Measurements from ENCODE around the gene LRRC41. TPM values are rescaled to one million over a fixed set of nuclear protein-coding genes. Genes with fewer than 3 reads are reported as not detected.
"Not testable (repeated sequence)": the region's sequence is repeated elsewhere in the genome, so short reads cannot be mapped to it uniquely, and the experiment has no call there.

The LRRC41 gene
- total RNA-seq, 1 donor from 2014 or later: 48.4 TPM

DNA sequence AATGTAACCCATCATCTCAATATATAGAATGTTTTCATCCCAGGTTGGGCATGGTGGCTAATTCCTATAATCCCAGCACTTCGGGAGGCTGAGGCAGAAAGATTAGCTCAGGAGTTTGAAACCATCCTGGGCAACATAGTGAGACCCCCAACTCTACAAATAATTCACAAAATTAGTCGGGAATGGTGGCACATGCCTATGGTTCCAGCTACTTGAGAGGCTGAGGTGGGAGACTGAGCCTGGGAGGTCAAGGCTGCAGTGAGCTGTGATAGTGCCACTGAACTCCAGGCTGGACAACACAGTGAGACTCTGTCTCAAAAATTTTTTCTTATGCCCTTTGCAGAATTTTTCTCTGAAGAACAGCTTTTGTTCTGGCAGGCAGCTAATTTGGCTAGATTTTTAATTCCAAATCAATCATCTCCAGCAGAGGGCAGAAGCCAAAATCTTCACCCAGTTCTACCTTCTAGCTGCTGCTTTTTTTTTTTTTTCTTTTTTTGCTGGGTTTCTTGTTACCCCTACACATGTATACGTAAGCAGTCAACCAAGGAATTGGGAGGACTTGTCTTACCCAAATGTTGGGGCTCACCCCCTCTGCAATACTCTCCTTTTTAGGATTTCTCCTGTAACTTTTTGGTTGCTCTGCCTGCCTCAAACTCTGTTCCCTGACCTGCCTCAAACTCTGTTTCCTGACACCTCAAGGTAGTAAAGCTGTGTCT lies 58.6 kb downstream of the LRRC41 start:
- no peak for DNase-seq

DNA sequence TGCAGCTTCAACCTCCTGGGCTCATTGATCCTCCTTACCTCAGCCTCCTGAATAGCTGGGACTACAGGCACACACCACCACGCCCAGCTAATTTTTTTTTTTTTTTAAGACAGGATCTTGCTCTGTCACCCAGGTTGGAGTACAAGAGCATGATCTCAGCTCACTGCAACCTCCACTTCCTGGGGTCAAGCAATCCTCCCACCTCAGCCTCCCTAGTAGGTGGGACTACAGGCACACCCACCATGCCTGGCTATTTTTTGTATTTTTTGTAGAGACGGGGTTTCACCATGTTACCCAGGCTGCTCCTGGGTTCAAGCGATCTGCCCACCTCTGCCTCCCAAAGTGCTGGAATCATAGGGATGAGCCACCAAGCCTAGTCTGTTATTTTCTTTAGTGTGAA lies 59.6 kb downstream of the LRRC41 start:
- not testable (repeated sequence) for DNase-seq

DNA sequence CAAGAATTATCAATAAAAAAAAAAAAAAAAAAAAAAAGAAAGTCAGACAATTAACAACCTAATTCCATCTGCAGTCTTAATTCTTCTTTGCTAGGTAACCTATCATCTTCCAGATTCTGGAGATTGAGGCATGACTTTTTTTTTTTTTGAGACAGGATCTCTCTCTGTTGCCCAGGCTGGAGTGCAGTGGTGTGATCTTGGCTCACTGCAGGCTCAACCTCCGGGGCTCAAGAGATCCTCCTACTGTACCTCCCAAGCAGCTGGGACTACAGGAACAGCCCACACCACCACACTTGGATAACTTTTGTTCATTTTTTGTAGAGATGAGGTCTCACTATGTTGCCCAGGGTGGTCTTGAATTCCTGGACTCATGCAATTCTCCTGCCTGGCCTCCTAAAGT lies 60.5 kb downstream of the LRRC41 start:
- no peak for DNase-seq

DNA sequence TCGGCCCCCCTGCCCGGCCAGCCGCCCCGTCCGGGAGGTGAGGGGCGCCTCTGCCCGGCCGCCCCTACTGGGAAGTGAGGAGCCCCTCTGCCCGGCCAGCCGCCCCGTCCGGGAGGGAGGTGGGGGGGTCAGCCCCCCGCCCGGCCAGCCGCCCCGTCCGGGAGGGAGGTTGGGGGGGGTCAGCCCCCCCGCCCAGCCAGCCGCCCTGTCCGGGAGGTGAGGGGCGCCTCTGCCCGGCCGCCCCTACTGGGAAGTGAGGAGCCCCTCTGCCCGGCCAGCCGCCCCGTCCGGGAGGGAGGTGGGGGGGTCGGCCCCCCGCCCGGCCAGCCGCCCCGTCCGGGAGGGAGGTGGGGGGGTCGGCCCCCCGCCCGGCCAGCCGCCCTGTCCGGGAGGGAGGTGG lies 61.7 kb downstream of the LRRC41 start:
- DNase-seq: not testable (repeated sequence)

DNA sequence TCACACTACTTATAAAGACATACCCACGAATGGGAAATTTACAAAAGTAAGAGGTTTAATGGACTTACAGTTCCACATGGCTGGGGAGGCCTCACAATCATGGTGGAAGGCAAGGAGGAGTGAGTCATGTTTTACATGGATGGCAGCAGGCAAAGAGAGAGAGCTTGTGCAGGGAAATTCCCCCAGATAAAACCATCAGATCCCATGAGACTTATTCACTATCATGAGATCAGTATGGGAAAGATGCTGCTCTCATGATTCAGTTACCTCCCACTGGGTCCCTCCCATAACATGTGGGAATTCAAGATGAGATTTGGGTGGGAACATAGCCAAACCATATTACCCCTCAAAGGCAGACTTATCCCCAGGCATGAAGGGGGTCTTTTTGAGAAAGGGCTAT lies 64.6 kb downstream of the LRRC41 start:
- DNase-seq: not testable (repeated sequence)

DNA sequence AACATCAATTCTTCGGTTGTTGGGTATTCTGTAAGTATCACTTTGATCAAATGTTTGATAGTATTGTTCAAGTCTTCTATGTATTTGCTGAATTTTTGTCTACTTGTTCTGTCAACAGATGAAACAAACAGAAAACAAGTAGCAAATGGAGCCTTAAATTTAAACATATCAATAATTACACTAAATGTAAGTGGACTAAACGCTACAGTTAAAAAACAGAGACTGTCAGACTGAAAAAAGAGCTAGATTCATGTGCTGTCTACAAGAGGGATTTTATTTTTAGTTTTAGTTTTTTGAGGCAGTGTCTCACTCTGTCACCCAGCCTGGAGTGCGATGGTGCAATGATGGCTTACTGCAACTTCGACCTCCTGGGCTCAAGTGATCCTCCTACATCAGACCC lies 66.5 kb downstream of the LRRC41 start:
- no peak for DNase-seq

DNA sequence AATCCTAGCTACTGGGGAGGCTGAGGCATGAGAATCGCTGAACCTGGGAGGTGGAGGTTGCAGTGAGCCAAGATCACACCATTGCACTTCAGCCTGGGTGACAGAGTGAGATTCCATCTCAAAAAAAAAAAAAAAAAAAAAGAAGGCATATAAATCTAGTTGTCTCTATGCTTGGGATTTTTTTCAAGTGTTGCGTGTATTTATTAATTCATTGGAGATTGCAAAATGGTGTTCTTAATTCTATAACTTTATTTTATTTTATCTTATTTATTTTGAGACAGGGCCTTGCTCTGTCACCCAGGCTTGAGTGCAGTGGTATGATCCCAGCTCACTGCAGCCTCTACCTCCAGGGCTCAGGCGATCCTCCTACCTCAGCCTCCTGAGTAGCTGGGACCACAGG lies 72.2 kb downstream of the LRRC41 start:
- not testable (repeated sequence) for DNase-seq

Other genes starting within 250 kb of the LRRC41 start
- gene PIK3R3, start 171.0 kb downstream of the LRRC41 start, total RNA-seq: 5.5 TPM
- gene TSPAN1, start 128.5 kb downstream of the LRRC41 start, total RNA-seq: 0.39 TPM
- gene P3R3URF, start 127.1 kb downstream of the LRRC41 start, total RNA-seq: not detected
- 20.6 TPM for gene POMGNT1, start 105.2 kb downstream of the LRRC41 start, total RNA-seq
- gene LURAP1, start 100.3 kb downstream of the LRRC41 start, total RNA-seq: 2.3 TPM
- gene RAD54L, start 55.9 kb downstream of the LRRC41 start, total RNA-seq: 4.6 TPM
- 353 TPM for gene UQCRH, start 82 bp upstream of the LRRC41 start, total RNA-seq
- gene NSUN4, start 37.2 kb upstream of the LRRC41 start, total RNA-seq: 14.2 TPM
- 11.2 TPM for gene FAAH, start 90.7 kb upstream of the LRRC41 start, total RNA-seq
- gene DMBX1, start 186.2 kb upstream of the LRRC41 start, total RNA-seq: not detected
- not detected for gene KNCN, start 248.0 kb upstream of the LRRC41 start, total RNA-seq